ENCODE measurements around the gene THRB.

THRB gene

GRCh38 chr3:24513463-24513862 lies 18.8 kb upstream of the THRB start:
- H3K27ac ChIP-seq (ENCODE audit: low read depth, low read length) = no peak overlapping the region
- no peak overlapping the region for H3K9ac ChIP-seq (ENCODE audit: low read depth in 1 of 2, low read length in 2 of 2)
- no peaks in the 10 kb centered on the region for H3K9me3 ChIP-seq (ENCODE audit: control insufficient read depth in 1 of 2, low read length in 2 of 2)
- H3K36me3 ChIP-seq (ENCODE audit: control insufficient read depth in 1 of 2, insufficient read depth in 2 of 2, low read length in 2 of 2) = no peaks in the 10 kb centered on the region
- H3K27me3 ChIP-seq (ENCODE audit: control insufficient read depth in 1 of 2, insufficient read depth in 2 of 2, low read length in 2 of 2) = no peaks in the 10 kb centered on the region
- H3K4me3 ChIP-seq (ENCODE audit: low read depth in 1 of 2, low read length in 2 of 2) = no peak overlapping the region
- no peaks in the 10 kb centered on the region for H3K4me1 ChIP-seq (ENCODE audit: control insufficient read depth in 1 of 2, insufficient read depth in 2 of 2, low read length in 2 of 2)

GRCh38 chr3:24512564-24513197 lies 18.0 kb upstream of the THRB start:
- Histone ChIP-seq H3K27me3 (ENCODE audit: control insufficient read depth in 1 of 2, insufficient read depth in 2 of 2, low read length in 2 of 2) (no peaks in the 10 kb centered on the region), H3K27ac (ENCODE audit: low read depth, low read length) (no peak overlapping the region)

GRCh38 chr3:24510030-24510648 lies 15.5 kb upstream of the THRB start:
- no peaks in the 10 kb centered on the region for H3K36me3 ChIP-seq (ENCODE audit: control insufficient read depth in 1 of 2, insufficient read depth in 2 of 2, low read length in 2 of 2)
- H3K4me1 ChIP-seq (ENCODE audit: control insufficient read depth in 1 of 2, insufficient read depth in 2 of 2, low read length in 2 of 2) = peaks cover 4 to 6% of the 10 kb centered on the region in 2 donors
- no peak overlapping the region for H3K27ac ChIP-seq (ENCODE audit: low read depth, low read length)
- H3K4me3 ChIP-seq (ENCODE audit: low read depth in 1 of 2, low read length in 2 of 2) = no peak overlapping the region
- H3K27me3 ChIP-seq (ENCODE audit: control insufficient read depth in 1 of 2, insufficient read depth in 2 of 2, low read length in 2 of 2) = no peaks in the 10 kb centered on the region
- no peak overlapping the region for H3K9ac ChIP-seq (ENCODE audit: low read depth in 1 of 2, low read length in 2 of 2)
- no peaks in the 10 kb centered on the region for H3K9me3 ChIP-seq (ENCODE audit: control insufficient read depth in 1 of 2, low read length in 2 of 2)

More at GRCh38 chr3:24512564-24513197, 18.0 kb upstream of the THRB start:
- Histone ChIP-seq H3K36me3 (ENCODE audit: control insufficient read depth in 1 of 2, insufficient read depth in 2 of 2, low read length in 2 of 2) (no peaks in the 10 kb centered on the region), H3K9ac (ENCODE audit: low read depth in 1 of 2, low read length in 2 of 2) (no peak overlapping the region), H3K4me3 (ENCODE audit: low read depth in 1 of 2, low read length in 2 of 2) (no peak overlapping the region), H3K4me1 (ENCODE audit: control insufficient read depth in 1 of 2, insufficient read depth in 2 of 2, low read length in 2 of 2) (no peaks in the 10 kb centered on the region), H3K9me3 (ENCODE audit: control insufficient read depth in 1 of 2, low read length in 2 of 2) (no peaks in the 10 kb centered on the region)

- no peak overlapping the region for H3K4me3 ChIP-seq (ENCODE audit: low read depth in 1 of 2, low read length in 2 of 2)
- H3K9ac ChIP-seq (ENCODE audit: low read depth in 1 of 2, low read length in 2 of 2) = no peak overlapping the region
- no peak overlapping the region for H3K27ac ChIP-seq (ENCODE audit: low read depth, low read length)
These were observed 13.8 kb upstream of the THRB start for GRCh38 chr3:24508423-24508839.

GRCh38 chr3:24507776-24508422 lies 13.2 kb upstream of the THRB start:
- Histone ChIP-seq H3K4me3 (ENCODE audit: low read depth in 1 of 2, low read length in 2 of 2) (no peak overlapping the region), H3K36me3 (ENCODE audit: control insufficient read depth in 1 of 2, insufficient read depth in 2 of 2, low read length in 2 of 2) (no peaks in the 10 kb centered on the region), H3K9me3 (ENCODE audit: control insufficient read depth in 1 of 2, low read length in 2 of 2) (no peaks in the 10 kb centered on the region), H3K27ac (ENCODE audit: low read depth, low read length) (no peak overlapping the region), H3K27me3 (ENCODE audit: control insufficient read depth in 1 of 2, insufficient read depth in 2 of 2, low read length in 2 of 2) (no peaks in the 10 kb centered on the region), H3K4me1 (ENCODE audit: control insufficient read depth in 1 of 2, insufficient read depth in 2 of 2, low read length in 2 of 2) (peaks cover 6 to 7% of the 10 kb centered on the region in 2 donors), H3K9ac (ENCODE audit: low read depth in 1 of 2, low read length in 2 of 2) (no peak overlapping the region)

More at GRCh38 chr3:24508423-24508839, 13.8 kb upstream of the THRB start:
- Histone ChIP-seq H3K27me3 (ENCODE audit: control insufficient read depth in 1 of 2, insufficient read depth in 2 of 2, low read length in 2 of 2) (no peaks in the 10 kb centered on the region), H3K9me3 (ENCODE audit: control insufficient read depth in 1 of 2, low read length in 2 of 2) (no peaks in the 10 kb centered on the region), H3K36me3 (ENCODE audit: control insufficient read depth in 1 of 2, insufficient read depth in 2 of 2, low read length in 2 of 2) (no peaks in the 10 kb centered on the region), H3K4me1 (ENCODE audit: control insufficient read depth in 1 of 2, insufficient read depth in 2 of 2, low read length in 2 of 2) (peaks cover 4 to 6% of the 10 kb centered on the region in 2 donors)

- no peak overlapping the region for H3K27ac ChIP-seq (ENCODE audit: low read depth, low read length)
- H3K36me3 ChIP-seq (ENCODE audit: control insufficient read depth in 1 of 2, insufficient read depth in 2 of 2, low read length in 2 of 2) = no peaks in the 10 kb centered on the region
These were observed 12.5 kb upstream of the THRB start for GRCh38 chr3:24506966-24507775.

GRCh38 chr3:24505691-24506550 lies 11.3 kb upstream of the THRB start:
- Histone ChIP-seq H3K27me3 (ENCODE audit: control insufficient read depth in 1 of 2, insufficient read depth in 2 of 2, low read length in 2 of 2) (no peaks in the 10 kb centered on the region), H3K36me3 (ENCODE audit: control insufficient read depth in 1 of 2, insufficient read depth in 2 of 2, low read length in 2 of 2) (no peaks in the 10 kb centered on the region), H3K9ac (ENCODE audit: low read depth in 1 of 2, low read length in 2 of 2) (no peak overlapping the region), H3K27ac (ENCODE audit: low read depth, low read length) (no peak overlapping the region), H3K9me3 (ENCODE audit: control insufficient read depth in 1 of 2, low read length in 2 of 2) (no peaks in the 10 kb centered on the region), H3K4me3 (ENCODE audit: low read depth in 1 of 2, low read length in 2 of 2) (no peak overlapping the region), H3K4me1 (ENCODE audit: control insufficient read depth in 1 of 2, insufficient read depth in 2 of 2, low read length in 2 of 2) (peaks cover 6 to 7% of the 10 kb centered on the region in 2 donors)

More at GRCh38 chr3:24506966-24507775, 12.5 kb upstream of the THRB start:
- no peak overlapping the region for H3K9ac ChIP-seq (ENCODE audit: low read depth in 1 of 2, low read length in 2 of 2)
- H3K4me1 ChIP-seq (ENCODE audit: control insufficient read depth in 1 of 2, insufficient read depth in 2 of 2, low read length in 2 of 2) = peaks cover 6 to 7% of the 10 kb centered on the region in 2 donors
- H3K4me3 ChIP-seq (ENCODE audit: low read depth in 1 of 2, low read length in 2 of 2) = no peak overlapping the region
- H3K27me3 ChIP-seq (ENCODE audit: control insufficient read depth in 1 of 2, insufficient read depth in 2 of 2, low read length in 2 of 2) = no peaks in the 10 kb centered on the region
- H3K9me3 ChIP-seq (ENCODE audit: control insufficient read depth in 1 of 2, low read length in 2 of 2) = no peaks in the 10 kb centered on the region

- H3K27me3 ChIP-seq (ENCODE audit: control insufficient read depth in 1 of 2, insufficient read depth in 2 of 2, low read length in 2 of 2) = no peaks in the 10 kb centered on the region
- H3K36me3 ChIP-seq (ENCODE audit: control insufficient read depth in 1 of 2, insufficient read depth in 2 of 2, low read length in 2 of 2) = no peaks in the 10 kb centered on the region
- no peaks in the 10 kb centered on the region for H3K9me3 ChIP-seq (ENCODE audit: control insufficient read depth in 1 of 2, low read length in 2 of 2)
- H3K9ac ChIP-seq (ENCODE audit: low read depth in 1 of 2, low read length in 2 of 2) = no peak overlapping the region
- H3K27ac ChIP-seq (ENCODE audit: low read depth, low read length) = no peak overlapping the region
- H3K4me1 ChIP-seq (ENCODE audit: control insufficient read depth in 1 of 2, insufficient read depth in 2 of 2, low read length in 2 of 2) = peaks cover 6 to 7% of the 10 kb centered on the region in 2 donors
- no peak overlapping the region for H3K4me3 ChIP-seq (ENCODE audit: low read depth in 1 of 2, low read length in 2 of 2)
These were observed 10.1 kb upstream of the THRB start for GRCh38 chr3:24504772-24505171.

GRCh38 chr3:24503616-24504113 lies 9.0 kb upstream of the THRB start:
- no peaks in the 10 kb centered on the region for H3K36me3 ChIP-seq (ENCODE audit: control insufficient read depth in 1 of 2, insufficient read depth in 2 of 2, low read length in 2 of 2)
- no peaks in the 10 kb centered on the region for H3K9me3 ChIP-seq (ENCODE audit: control insufficient read depth in 1 of 2, low read length in 2 of 2)
- H3K27ac ChIP-seq (ENCODE audit: low read depth, low read length) = no peak overlapping the region
- H3K27me3 ChIP-seq (ENCODE audit: control insufficient read depth in 1 of 2, insufficient read depth in 2 of 2, low read length in 2 of 2) = no peaks in the 10 kb centered on the region
- peaks cover 6 to 7% of the 10 kb centered on the region in 2 donors for H3K4me1 ChIP-seq (ENCODE audit: control insufficient read depth in 1 of 2, insufficient read depth in 2 of 2, low read length in 2 of 2)
- H3K4me3 ChIP-seq (ENCODE audit: low read depth in 1 of 2, low read length in 2 of 2) = no peak overlapping the region
- no peak overlapping the region for H3K9ac ChIP-seq (ENCODE audit: low read depth in 1 of 2, low read length in 2 of 2)
